ENCODE measurements around the gene CYP27A1.

Gene CYP27A1

DNA sequence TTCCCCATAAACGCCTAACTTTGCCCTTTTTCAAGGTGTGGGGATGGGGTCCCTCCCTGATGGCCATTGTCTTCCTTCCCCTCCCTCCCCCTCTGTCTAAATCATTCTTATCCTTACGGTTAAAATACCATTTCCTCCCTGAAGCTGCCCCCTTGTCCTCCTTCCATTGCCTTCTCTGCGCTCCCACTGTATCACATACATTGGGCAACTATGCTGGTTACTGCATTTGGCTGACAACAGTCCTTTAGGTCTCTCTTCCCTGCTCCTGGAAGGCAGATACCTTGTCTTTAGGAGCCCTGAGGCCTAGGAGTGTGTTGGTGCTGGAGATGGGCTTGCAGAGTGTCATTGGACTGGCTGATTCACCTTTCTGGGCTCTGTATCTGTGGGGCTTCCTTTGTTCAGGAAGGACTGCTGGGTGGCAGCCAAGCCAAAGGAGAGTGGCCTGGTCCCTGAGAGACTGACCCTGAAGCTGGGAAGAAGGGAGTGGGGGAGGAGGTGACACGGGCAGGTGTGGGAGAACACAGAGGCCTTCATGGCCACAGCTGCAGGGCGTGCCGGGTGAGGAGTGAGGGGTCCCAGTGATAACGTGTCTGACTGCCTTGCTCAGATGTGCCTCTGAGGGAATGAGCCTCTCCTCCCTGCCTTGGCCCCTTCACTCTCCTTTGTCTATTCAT, 79.8 kb downstream of the CYP27A1 start:
- H2BK120ac ChIP-seq (ENCODE audit: low read depth, low read length), result no peak overlapping the region
- H3K27me3 ChIP-seq (ENCODE audit: insufficient read depth, low read length, poor library complexity), result peaks cover 40% of the 10 kb centered on the region
- no peak overlapping the region for H3K4me3 ChIP-seq (ENCODE audit: low read length)
- WGBS (ENCODE audit: extremely low coverage, insufficient coverage, low lambda C conversion rate), result no CpG with 5 or more reads among the region's 7 CpGs
- no peak overlapping the region for H3K18ac ChIP-seq (ENCODE audit: low read length)
- H3K36me3 ChIP-seq (ENCODE audit: control insufficient read depth, insufficient read depth, low read length), result no peaks in the 10 kb centered on the region
- H3K9ac ChIP-seq (ENCODE audit: low read length), result no peak overlapping the region
- no peak overlapping the region for H2BK5ac ChIP-seq (ENCODE audit: low read length)
- no peak for DNase-seq
- no peak overlapping the region for H3K4me2 ChIP-seq (ENCODE audit: low read length)
- H4K5ac ChIP-seq (ENCODE audit: low read length), result no peak overlapping the region
- H3K27ac ChIP-seq (ENCODE audit: low read depth, low read length), result no peak overlapping the region
- H3K23ac ChIP-seq (ENCODE audit: low read length), result no peak overlapping the region
- H3K79me1 ChIP-seq (ENCODE audit: low read length), result no peaks in the 10 kb centered on the region
- H4K8ac ChIP-seq (ENCODE audit: low read depth, low read length), result no peak overlapping the region
- H3K4ac ChIP-seq (ENCODE audit: low read depth, low read length), result no peak overlapping the region
- no peak overlapping the region for H2BK15ac ChIP-seq (replicated peaks; ENCODE audit: low read depth)
- no peaks in the 10 kb centered on the region for H3K79me2 ChIP-seq (ENCODE audit: control insufficient read depth, insufficient read depth, low read length)
- H3K56ac ChIP-seq (ENCODE audit: low read length), result no peak overlapping the region
- H2AK5ac ChIP-seq (ENCODE audit: low read length), result no peak overlapping the region
- H3K4me1 ChIP-seq (ENCODE audit: control insufficient read depth, low read depth, low read length), result peaks cover 6% of the 10 kb centered on the region

DNA sequence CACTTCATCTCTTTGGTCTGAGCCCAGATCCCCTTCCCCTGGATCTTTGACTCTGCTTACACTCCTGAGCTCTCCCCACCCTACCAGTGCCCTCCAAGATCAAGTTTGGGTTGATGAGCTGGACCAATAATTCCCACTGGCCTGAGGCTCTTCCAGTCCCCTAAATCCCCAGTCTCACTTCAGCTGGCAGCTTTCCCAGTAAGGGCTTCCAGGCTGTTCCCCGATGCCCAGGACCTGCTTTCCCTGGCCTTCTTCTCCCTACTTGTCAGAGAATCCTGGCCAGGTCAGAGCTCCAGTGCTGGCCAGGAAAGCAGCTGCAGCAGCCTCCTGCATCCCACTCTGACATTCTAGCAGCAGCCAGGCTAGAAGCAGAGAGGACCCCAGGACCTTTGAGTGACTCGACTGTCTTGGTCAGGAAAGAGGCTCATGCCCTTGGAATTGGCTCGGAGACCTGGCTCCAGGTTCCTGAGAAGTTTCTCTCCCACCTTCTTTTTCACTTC, 81.1 kb downstream of the CYP27A1 start:
- no peak overlapping the region for H4K5ac ChIP-seq (ENCODE audit: low read length)
- DNase-seq, result no peak
- H3K36me3 ChIP-seq (ENCODE audit: control insufficient read depth, insufficient read depth, low read length), result no peaks in the 10 kb centered on the region
- no peak overlapping the region for H2AK5ac ChIP-seq (ENCODE audit: low read length)
- H3K79me2 ChIP-seq (ENCODE audit: control insufficient read depth, insufficient read depth, low read length), result no peaks in the 10 kb centered on the region
- no peak overlapping the region for H3K4me3 ChIP-seq (ENCODE audit: low read length)
- H2BK15ac ChIP-seq (replicated peaks; ENCODE audit: low read depth), result no peak overlapping the region
- H3K27me3 ChIP-seq (ENCODE audit: insufficient read depth, low read length, poor library complexity), result peaks cover 40% of the 10 kb centered on the region
- no peak overlapping the region for H3K4ac ChIP-seq (ENCODE audit: low read depth, low read length)
- no peak overlapping the region for H2BK120ac ChIP-seq (ENCODE audit: low read depth, low read length)
- no peak overlapping the region for H3K18ac ChIP-seq (ENCODE audit: low read length)
- no peak overlapping the region for H2BK5ac ChIP-seq (ENCODE audit: low read length)
- no peak overlapping the region for H3K23ac ChIP-seq (ENCODE audit: low read length)
- WGBS (ENCODE audit: extremely low coverage, insufficient coverage, low lambda C conversion rate), result no CpG with 5 or more reads among the region's 3 CpGs
- no peak overlapping the region for H3K56ac ChIP-seq (ENCODE audit: low read length)
- no peak overlapping the region for H3K27ac ChIP-seq (ENCODE audit: low read depth, low read length)
- no peak overlapping the region for H4K8ac ChIP-seq (ENCODE audit: low read depth, low read length)
- H3K4me2 ChIP-seq (ENCODE audit: low read length), result no peak overlapping the region
- H3K9ac ChIP-seq (ENCODE audit: low read length), result no peak overlapping the region
- H3K79me1 ChIP-seq (ENCODE audit: low read length), result no peaks in the 10 kb centered on the region
- H3K4me1 ChIP-seq (ENCODE audit: control insufficient read depth, low read depth, low read length), result peaks cover 3% of the 10 kb centered on the region

Data from mesendoderm (in vitro differentiated cells).